ENCODE results near the gene ABCF2. TPM values are rescaled to one million over a fixed set of nuclear protein-coding genes. Genes with fewer than 3 reads are reported as not detected.

ABCF2 gene
- total RNA-seq, 4 donors from 2014 or later = 10.0 to 30.8 (median 27.8) TPM

DNA sequence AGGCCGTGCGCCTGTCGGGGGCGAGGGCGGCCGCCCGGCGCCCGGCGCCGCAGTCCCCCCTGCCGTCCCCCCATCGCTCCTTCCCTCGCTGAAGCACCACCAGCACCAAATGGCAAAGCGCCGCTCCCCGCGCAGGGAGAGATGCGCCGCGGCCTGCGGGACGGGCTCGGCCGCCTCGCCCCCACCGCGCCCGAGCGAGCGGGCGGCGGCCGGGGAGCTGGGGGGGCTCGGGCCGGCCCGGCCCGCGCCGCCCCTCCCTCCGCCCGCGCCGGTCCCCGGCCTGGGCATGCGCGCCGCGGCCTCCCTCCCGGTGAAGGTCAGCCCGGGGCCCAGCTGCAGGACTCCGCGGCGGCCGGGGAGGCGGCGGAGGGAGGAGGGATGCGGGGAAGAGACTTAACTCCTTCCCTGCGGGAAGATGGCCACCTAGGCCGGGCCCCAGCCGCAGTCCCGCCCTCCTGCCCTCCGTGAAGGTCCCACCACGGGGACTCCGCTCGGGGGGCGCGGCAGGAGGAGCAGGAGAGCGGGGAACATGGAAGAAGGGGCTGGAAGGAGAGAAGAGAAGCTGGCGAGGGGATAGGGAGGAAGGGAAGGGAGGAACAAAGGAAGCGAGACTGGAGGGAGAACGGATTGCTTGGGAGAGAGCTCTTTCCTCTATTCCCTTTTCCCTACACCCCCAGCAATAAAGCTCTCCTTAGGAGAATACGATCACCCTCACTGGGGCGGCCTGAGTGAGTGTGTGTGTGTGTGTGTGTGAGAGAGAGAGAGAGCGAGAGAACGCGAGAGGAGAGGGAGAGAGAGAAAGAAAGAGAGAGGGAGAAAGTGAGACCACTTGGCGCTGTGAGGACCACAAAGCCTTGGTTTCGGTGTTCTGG, 24.9 kb upstream of the ABCF2 start:
- in situ Hi-C loops (cut with MboI; ENCODE audit: low pct_ligation_motif_present in 1 of 4, low pct_unique_long_range_greater_than_20kb in 1 of 4, low sequenced_read_pairs in 3 of 4) (no loop called here), intact Hi-C loops (cut with DNase I; ENCODE audit: low total_unique reads) (no loop called here)
- TF ChIP-seq EP300 (IDR thresholded peaks at IDR 0.05; ENCODE audit: low read depth) (no peak), POLR2A (IDR thresholded peaks at IDR 0.05) (no peak), POLR2AphosphoS5 (IDR thresholded peaks at IDR 0.05) (no peak)
- TF ChIP-seq, protein P1, sequence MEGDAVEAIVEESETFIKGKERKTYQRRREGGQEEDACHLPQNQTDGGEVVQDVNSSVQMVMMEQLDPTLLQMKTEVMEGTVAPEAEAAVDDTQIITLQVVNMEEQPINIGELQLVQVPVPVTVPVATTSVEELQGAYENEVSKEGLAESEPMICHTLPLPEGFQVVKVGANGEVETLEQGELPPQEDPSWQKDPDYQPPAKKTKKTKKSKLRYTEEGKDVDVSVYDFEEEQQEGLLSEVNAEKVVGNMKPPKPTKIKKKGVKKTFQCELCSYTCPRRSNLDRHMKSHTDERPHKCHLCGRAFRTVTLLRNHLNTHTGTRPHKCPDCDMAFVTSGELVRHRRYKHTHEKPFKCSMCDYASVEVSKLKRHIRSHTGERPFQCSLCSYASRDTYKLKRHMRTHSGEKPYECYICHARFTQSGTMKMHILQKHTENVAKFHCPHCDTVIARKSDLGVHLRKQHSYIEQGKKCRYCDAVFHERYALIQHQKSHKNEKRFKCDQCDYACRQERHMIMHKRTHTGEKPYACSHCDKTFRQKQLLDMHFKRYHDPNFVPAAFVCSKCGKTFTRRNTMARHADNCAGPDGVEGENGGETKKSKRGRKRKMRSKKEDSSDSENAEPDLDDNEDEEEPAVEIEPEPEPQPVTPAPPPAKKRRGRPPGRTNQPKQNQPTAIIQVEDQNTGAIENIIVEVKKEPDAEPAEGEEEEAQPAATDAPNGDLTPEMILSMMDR (IDR thresholded peaks at IDR 0.05) = no peak
- H3K36me3 ChIP-seq = no peaks in the 10 kb centered on the region
- H3K4me3 ChIP-seq = peak overlapping the region; percentile 39 to 64 (median 52)
- H3K27ac ChIP-seq = peak overlapping the region; percentile 85 to 96 (median 90)
- no peaks in the 10 kb centered on the region for H3K9me3 ChIP-seq
- peaks cover 81% of the 10 kb centered on the region for H3K27me3 ChIP-seq
- 0 to 8% methylated on average over 4 to 28 of the region's 79 CpGs for WGBS, 2 donors (ENCODE audit: low coverage in 1 of 2)
- DNase-seq = peak; percentile 54
- H3K4me1 ChIP-seq = peaks cover 18 to 56% (median 41%) of the 10 kb centered on the region in 4 donors

DNA sequence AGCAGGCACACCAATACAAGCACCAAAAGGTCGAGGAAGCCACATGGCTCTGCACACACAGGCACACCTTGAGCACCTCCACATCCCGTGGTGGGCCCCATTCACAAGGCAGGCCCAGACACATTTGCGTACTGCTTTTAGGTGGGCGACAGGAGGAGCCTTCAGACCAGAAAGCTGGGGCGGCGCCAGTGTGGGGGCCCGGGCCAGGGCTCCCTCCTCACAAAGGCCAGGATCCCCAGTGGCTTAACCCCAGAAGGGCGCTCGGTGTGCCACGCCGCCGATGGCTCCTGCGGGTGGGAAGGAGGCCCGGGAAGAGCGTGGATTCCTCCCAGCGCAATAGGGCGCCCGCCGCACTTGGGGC, 24.3 kb upstream of the ABCF2 start:
- Histone ChIP-seq H3K4me3 (peak overlapping the region; percentile 28 to 64 (median 40)), H3K9me3 (no peaks in the 10 kb centered on the region), H3K4me1 (peaks cover 21 to 60% (median 43%) of the 10 kb centered on the region in 4 donors), H3K27me3 (peaks cover 82% of the 10 kb centered on the region), H3K36me3 (no peaks in the 10 kb centered on the region), H3K27ac (peak overlapping the region; percentile 85 to 96 (median 90))
- no peak for TF ChIP-seq EP300 (IDR thresholded peaks at IDR 0.05; ENCODE audit: low read depth)
- no peak for TF ChIP-seq POLR2AphosphoS5 (IDR thresholded peaks at IDR 0.05)
- TF ChIP-seq, protein P1 (IDR thresholded peaks at IDR 0.05) = no peak
- no peak for TF ChIP-seq POLR2A (IDR thresholded peaks at IDR 0.05)
- 20% methylated on average over 4 of the region's 19 CpGs; no CpG with 5 or more reads in 1 of the 2 donors for WGBS, 2 donors (ENCODE audit: low coverage in 1 of 2)
- intact Hi-C loops (cut with DNase I; ENCODE audit: low total_unique reads) = no loop called here
- DNase-seq = no peak
- in situ Hi-C loops (cut with MboI; ENCODE audit: low pct_ligation_motif_present in 1 of 4, low pct_unique_long_range_greater_than_20kb in 1 of 4, low sequenced_read_pairs in 3 of 4) = no loop called here

DNA sequence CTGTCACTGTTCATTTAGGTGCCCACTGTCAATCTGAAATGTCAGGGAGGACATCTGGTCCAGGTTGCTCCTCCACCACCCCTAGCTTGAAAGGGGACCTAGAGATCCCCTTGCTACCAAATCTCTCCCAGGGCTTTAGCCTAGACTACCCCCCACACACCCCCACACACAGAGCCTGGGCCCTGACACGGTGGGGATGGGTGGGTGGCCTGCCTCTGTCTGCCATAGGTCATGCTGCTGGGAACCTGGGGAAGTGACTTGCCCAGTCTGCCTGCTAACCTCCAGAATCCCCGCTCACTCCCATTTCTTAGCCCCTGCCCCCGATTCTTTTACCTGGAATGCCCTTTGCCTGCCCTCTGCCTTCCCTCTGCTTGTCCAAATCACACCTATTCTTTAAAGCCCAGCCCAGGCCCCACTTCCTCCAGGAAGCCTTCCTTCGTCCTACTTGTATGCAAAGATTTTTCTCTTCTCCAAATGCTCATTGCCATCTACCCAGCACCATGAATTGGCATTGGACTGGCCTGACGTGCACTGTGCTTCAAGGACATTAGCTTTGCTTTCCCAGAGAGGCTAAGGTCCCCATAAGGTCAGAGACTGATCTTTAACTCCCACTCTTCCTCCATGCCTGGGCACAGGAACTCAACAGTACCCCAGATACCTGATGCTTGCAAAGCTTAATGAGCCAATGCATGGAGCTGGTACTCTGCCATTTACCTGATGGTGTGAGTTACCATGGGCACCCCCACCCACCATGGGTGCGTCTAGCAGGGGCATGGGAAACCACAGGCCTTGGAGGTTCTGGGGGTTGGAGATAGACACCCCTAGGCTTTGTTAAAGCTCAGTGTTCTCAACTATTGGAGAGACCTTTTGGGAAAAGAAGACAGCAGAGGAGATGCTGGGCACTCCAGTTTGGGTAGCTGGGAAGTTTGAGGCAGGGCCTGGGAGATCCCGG, 23.5 kb upstream of the ABCF2 start:
- peak overlapping the region in 1 of 4 donors; percentile 64 for H3K4me3 ChIP-seq
- in situ Hi-C loops (cut with MboI; ENCODE audit: low pct_ligation_motif_present in 1 of 4, low pct_unique_long_range_greater_than_20kb in 1 of 4, low sequenced_read_pairs in 3 of 4) (no loop called here), intact Hi-C loops (cut with DNase I; ENCODE audit: low total_unique reads) (no loop called here)
- peak overlapping the region; percentile 85 to 96 (median 90) for H3K27ac ChIP-seq
- no peaks in the 10 kb centered on the region for H3K36me3 ChIP-seq
- no peaks in the 10 kb centered on the region for H3K9me3 ChIP-seq
- DNase-seq = no peak
- 57 to 66% methylated on average over 3 to 7 of the region's 7 CpGs for WGBS, 2 donors (ENCODE audit: low coverage in 1 of 2)
- TF ChIP-seq, protein P1 (IDR thresholded peaks at IDR 0.05) = no peak
- TF ChIP-seq POLR2AphosphoS5 (IDR thresholded peaks at IDR 0.05) = no peak
- TF ChIP-seq EP300 (IDR thresholded peaks at IDR 0.05; ENCODE audit: low read depth) = no peak
- TF ChIP-seq POLR2A (IDR thresholded peaks at IDR 0.05) = no peak
- peaks cover 21 to 66% (median 50%) of the 10 kb centered on the region in 4 donors for H3K4me1 ChIP-seq
- H3K27me3 ChIP-seq = peaks cover 85% of the 10 kb centered on the region

DNA sequence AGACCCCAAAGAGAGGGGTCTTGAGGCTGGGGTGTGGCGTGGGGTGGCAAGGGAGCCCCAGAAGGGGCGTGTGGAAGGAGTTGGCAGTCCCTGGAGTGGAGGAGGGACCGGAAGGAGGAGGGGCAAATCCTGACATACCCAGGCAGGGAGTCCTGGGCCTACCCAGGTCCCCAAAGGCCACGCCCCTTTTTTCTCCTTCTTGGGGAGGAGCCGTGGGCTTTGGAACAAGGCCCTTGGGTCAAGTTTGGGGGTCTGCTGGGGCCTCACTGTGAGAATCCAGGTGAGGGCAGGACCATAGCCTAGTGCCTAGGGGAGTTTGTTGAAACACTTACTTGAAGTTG, 22.7 kb upstream of the ABCF2 start:
- intact Hi-C loops (cut with DNase I; ENCODE audit: low total_unique reads) = loop anchor here (5.0 kb wide), 1 partner anchor 53 kb away; no protein-coding TSS in a partner anchor

More for the DNA sequence above, 22.7 kb upstream of the ABCF2 start:
- 13 to 20% methylated on average over 2 to 5 of the region's 5 CpGs for WGBS, 2 donors (ENCODE audit: low coverage in 1 of 2)
- H3K4me1 ChIP-seq = peaks cover 24 to 73% (median 58%) of the 10 kb centered on the region in 4 donors
- in situ Hi-C loops (cut with MboI; ENCODE audit: low pct_ligation_motif_present in 1 of 4, low pct_unique_long_range_greater_than_20kb in 1 of 4, low sequenced_read_pairs in 3 of 4) = no loop called here
- peaks cover 86% of the 10 kb centered on the region for H3K27me3 ChIP-seq
- no peaks in the 10 kb centered on the region for H3K36me3 ChIP-seq
- peak overlapping the region; percentile 85 to 96 (median 90) for H3K27ac ChIP-seq
- H3K9me3 ChIP-seq = no peaks in the 10 kb centered on the region
- DNase-seq = peak; percentile 48
- TF ChIP-seq POLR2AphosphoS5 (IDR thresholded peaks at IDR 0.05) (no peak), POLR2A (IDR thresholded peaks at IDR 0.05) (no peak), EP300 (IDR thresholded peaks at IDR 0.05; ENCODE audit: low read depth) (no peak)
- TF ChIP-seq, protein P1 (IDR thresholded peaks at IDR 0.05) = no peak
- H3K4me3 ChIP-seq = peak overlapping the region in 2 of 4 donors; percentile 46 to 53
